Mesothelial cell of epicardium (in vitro differentiated cells): ENCODE measurements around the gene TMEM114. TPM values are rescaled to one million over a fixed set of nuclear protein-coding genes. Genes with fewer than 3 reads are reported as not detected.

ENCODE experiments used
- DNase-seq, 2 experiments: peaks; one replicate each; pipeline ENCODE4 v3.0.0; 2021; ENCODE audit warnings: low spot score in 2 of 2; ENCODE audit not compliant: unreplicated experiment in 2 of 2
- H3K27ac Mint-ChIP-seq: 2 replicates; pipeline ENCODE4 v1.8.0; 2021; ENCODE audit warnings: mixed read lengths
- H3K27me3 Mint-ChIP-seq: 2 replicates; pipeline ENCODE4 v1.8.0; 2021; ENCODE audit warnings: low read depth, mixed read lengths
- H3K36me3 Mint-ChIP-seq: 2 replicates; pipeline ENCODE4 v1.8.0; 2021; ENCODE audit warnings: mixed read lengths
- H3K4me1 Mint-ChIP-seq: 2 replicates; pipeline ENCODE4 v1.8.0; 2021; ENCODE audit warnings: mixed read lengths
- H3K4me3 Mint-ChIP-seq: 2 replicates; pipeline ENCODE4 v1.8.0; 2021; ENCODE audit warnings: mild to moderate bottlenecking, moderate library complexity, mixed read lengths
- H3K9me3 Mint-ChIP-seq: 2 replicates; pipeline ENCODE4 v1.8.0; 2021; ENCODE audit warnings: mixed read lengths
- CTCF ChIP-seq: fragments of 200-600 bp; sonication (generic); IDR thresholded peaks from one replicate; pipeline ENCODE4 v1.5.0; 2021; ENCODE audit warnings: antibody characterized with exemption; ENCODE audit not compliant: unreplicated experiment
- total RNA-seq: library from RNA; stranded (reverse); gene quantifications from 3 replicates; pipeline ENCODE4 v1.2.1, GENCODE V29; 2021

TMEM114 gene
- total RNA-seq, 1 donor from 2014 or later = not detected

GRCh38 chr16:8530752-8531384, 59.4 kb downstream of the TMEM114 start:
- H3K4me1 Mint-ChIP-seq = no peaks in the 10 kb centered on the region
- DNase-seq = no peak
- peaks cover 51% of the 10 kb centered on the region for H3K27me3 Mint-ChIP-seq
- no peak for TF ChIP-seq CTCF
- H3K4me3 Mint-ChIP-seq = no peak overlapping the region
- H3K27ac Mint-ChIP-seq = no peak overlapping the region
- H3K9me3 Mint-ChIP-seq = no peaks in the 10 kb centered on the region
- no peaks in the 10 kb centered on the region for H3K36me3 Mint-ChIP-seq

GRCh38 chr16:8528471-8528870, 61.8 kb downstream of the TMEM114 start:
- Mint-ChIP-seq H3K4me3 (no peak overlapping the region), H3K9me3 (no peaks in the 10 kb centered on the region), H3K27me3 (peaks cover 53% of the 10 kb centered on the region), H3K27ac (no peak overlapping the region), H3K36me3 (no peaks in the 10 kb centered on the region), H3K4me1 (no peaks in the 10 kb centered on the region)
- no peak for DNase-seq
- TF ChIP-seq CTCF = no peak

- no peak for DNase-seq
- Mint-ChIP-seq H3K27me3 (peaks cover 60% of the 10 kb centered on the region), H3K27ac (no peak overlapping the region), H3K9me3 (no peaks in the 10 kb centered on the region), H3K4me3 (no peak overlapping the region), H3K4me1 (no peaks in the 10 kb centered on the region), H3K36me3 (no peaks in the 10 kb centered on the region)
- TF ChIP-seq CTCF = no peak
Observed at GRCh38 chr16:8523932-8524331, 66.4 kb downstream of the TMEM114 start.

GRCh38 chr16:8522757-8523156, 67.6 kb downstream of the TMEM114 start:
- Mint-ChIP-seq H3K9me3 (no peaks in the 10 kb centered on the region), H3K4me1 (no peaks in the 10 kb centered on the region), H3K27me3 (peaks cover 51% of the 10 kb centered on the region), H3K27ac (no peak overlapping the region), H3K4me3 (no peak overlapping the region), H3K36me3 (no peaks in the 10 kb centered on the region)
- no peak for DNase-seq
- no peak for TF ChIP-seq CTCF

- DNase-seq = no peak
- Mint-ChIP-seq H3K4me1 (no peaks in the 10 kb centered on the region), H3K4me3 (no peak overlapping the region), H3K9me3 (no peaks in the 10 kb centered on the region), H3K27me3 (peaks cover 37% of the 10 kb centered on the region), H3K27ac (no peak overlapping the region), H3K36me3 (no peaks in the 10 kb centered on the region)
- TF ChIP-seq CTCF = no peak
Observed at GRCh38 chr16:8519643-8520042, 70.7 kb downstream of the TMEM114 start.

Other genes with a start within 250 kb of the TMEM114 start
- gene METTL22, start 31.2 kb upstream of the TMEM114 start, total RNA-seq = 57.3 to 65.8 TPM (median 63.3 TPM) in 3 replicates
- 20.7 to 21.6 TPM (median 21.4 TPM) in 3 replicates for gene ABAT, start 84.1 kb upstream of the TMEM114 start, total RNA-seq
- gene TMEM186, start 207.1 kb upstream of the TMEM114 start, total RNA-seq = 11.2 to 12.8 TPM (median 11.9 TPM) in 3 replicates
- 41.3 to 41.7 TPM (median 41.4 TPM) in 3 replicates for gene PMM2, start 207.3 kb upstream of the TMEM114 start, total RNA-seq